Fibroblast of pulmonary artery (primary cell): ENCODE results near the gene SCAMP2.

Experiments used
- DNase-seq: peaks from one replicate; pipeline ENCODE4 v3.0.0-alpha.2; 2010; ENCODE audit warnings: low read depth
- H3K4me3 ChIP-seq: replicated peaks from 2 replicates; pipeline ENCODE4 v1.5.1; 2011; ENCODE audit warnings: low read depth, mild to moderate bottlenecking, control low read depth, low read length, moderate library complexity
- TF ChIP-seq, protein P1 (sequence below): IDR thresholded peaks from 2 replicates; pipeline ENCODE4 v1.5.1; 2011; ENCODE audit warnings: mild to moderate bottlenecking, control low read depth, low read length, inconsistent platforms; ENCODE audit errors: missing control alignments

The SCAMP2 gene

DNA sequence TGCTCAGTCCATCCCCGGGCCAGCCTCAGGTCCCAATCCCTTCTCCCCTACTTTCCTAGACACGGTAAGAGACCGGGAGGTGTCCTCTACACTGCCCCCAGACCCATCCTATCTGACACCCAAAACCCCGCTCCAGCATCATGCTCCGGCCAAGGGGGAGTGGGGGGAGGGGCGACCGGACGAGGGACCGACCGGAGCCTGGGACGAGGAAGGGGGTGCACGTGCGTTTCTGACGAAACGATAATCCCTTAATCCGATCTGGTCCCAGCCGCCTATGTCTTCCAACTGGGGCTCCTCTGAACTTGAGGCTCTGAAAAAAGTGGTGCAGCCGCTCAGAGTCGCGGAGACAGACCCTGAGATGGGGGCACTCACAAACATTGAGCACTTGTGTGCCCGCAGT, 46.2 kb downstream of the SCAMP2 start:
- H3K4me3 ChIP-seq = no peak overlapping the region
- TF ChIP-seq, protein P1, sequence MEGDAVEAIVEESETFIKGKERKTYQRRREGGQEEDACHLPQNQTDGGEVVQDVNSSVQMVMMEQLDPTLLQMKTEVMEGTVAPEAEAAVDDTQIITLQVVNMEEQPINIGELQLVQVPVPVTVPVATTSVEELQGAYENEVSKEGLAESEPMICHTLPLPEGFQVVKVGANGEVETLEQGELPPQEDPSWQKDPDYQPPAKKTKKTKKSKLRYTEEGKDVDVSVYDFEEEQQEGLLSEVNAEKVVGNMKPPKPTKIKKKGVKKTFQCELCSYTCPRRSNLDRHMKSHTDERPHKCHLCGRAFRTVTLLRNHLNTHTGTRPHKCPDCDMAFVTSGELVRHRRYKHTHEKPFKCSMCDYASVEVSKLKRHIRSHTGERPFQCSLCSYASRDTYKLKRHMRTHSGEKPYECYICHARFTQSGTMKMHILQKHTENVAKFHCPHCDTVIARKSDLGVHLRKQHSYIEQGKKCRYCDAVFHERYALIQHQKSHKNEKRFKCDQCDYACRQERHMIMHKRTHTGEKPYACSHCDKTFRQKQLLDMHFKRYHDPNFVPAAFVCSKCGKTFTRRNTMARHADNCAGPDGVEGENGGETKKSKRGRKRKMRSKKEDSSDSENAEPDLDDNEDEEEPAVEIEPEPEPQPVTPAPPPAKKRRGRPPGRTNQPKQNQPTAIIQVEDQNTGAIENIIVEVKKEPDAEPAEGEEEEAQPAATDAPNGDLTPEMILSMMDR = no peak
- DNase-seq = no peak

- DNase-seq = no peak
Measured at GRCh38 chr15:74826364-74826819, 46.8 kb downstream of the SCAMP2 start, which contains the start of gene CPLX3. TSS of gene CPLX3 (plus strand) at chr15:74826627. CDS start at chr15:74826704, 77 bp downstream.

GRCh38 chr15:74825866-74826265, 47.3 kb downstream of the SCAMP2 start:
- DNase-seq = no peak
- H3K4me3 ChIP-seq = no peak overlapping the region
- TF ChIP-seq, protein P1 = no peak

More at GRCh38 chr15:74826364-74826819, 46.8 kb downstream of the SCAMP2 start, which contains the start of gene CPLX3:
- no peak within 1 kb of the TSS for H3K4me3 ChIP-seq
- TF ChIP-seq, protein P1 = no peak

DNA sequence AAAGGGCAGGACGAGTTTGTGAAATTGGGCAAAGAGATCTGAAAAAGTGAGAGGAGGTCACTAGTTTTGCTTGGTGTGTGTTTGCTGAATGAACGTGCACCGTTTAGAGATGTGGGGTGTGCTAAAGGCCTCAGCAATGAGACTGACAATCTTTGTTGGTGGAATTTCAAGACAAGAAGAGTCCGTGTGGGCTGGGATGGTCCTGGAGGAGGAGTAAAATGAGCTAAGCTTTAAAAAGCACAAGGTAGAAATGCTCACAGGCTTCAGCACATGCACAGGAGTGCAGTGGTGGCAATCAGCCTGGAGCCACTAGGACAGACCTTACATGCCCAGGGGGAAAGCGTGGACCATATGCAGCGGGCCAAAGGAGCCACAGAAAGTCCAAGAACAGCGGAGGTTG, 48.2 kb downstream of the SCAMP2 start:
- TF ChIP-seq, protein P1 = no peak
- H3K4me3 ChIP-seq = no peak overlapping the region

DNA sequence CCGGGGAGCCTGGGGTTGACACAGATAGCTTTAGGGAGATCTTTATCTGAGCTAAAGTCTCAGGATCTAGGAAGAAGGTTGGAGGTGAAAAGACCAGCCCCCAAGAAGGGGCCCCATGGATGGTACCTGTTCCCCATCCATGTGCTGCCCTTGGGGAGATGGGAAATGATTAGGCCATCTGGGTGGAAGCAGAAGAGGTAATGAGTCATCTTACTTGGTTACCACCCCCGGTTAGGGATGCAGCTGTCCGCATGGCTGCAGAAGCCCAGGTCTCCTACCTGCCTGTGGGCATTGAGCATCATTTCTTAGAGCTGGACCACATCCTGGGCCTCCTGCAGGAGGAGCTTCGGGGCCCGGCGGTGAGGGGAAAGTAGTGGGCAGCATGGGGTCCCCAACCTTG, 49.8 kb downstream of the SCAMP2 start:
- TF ChIP-seq, protein P1 = no peak
- no peak overlapping the region for H3K4me3 ChIP-seq
- DNase-seq = no peak

More for the DNA sequence above, 48.2 kb downstream of the SCAMP2 start:
- no peak for DNase-seq

DNA sequence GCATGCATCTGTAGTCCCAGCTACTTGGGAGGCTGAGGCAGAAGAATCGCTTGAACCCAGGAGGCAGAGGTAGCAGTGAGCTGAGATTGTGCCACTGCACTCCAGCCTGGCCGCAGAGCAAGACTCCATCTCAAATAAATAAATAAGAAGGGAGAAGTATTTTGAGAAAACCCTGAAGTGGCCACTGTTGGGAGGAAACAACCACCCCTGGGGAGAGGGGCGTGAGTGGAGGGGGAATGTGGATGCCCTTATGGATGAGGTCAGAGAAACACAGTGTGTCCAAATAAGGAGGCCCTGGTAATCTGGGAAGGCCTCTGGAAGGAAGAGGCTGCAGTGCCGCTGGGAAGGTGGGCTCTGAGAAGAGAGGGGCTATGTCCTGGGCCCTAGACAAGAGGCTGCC, 50.9 kb downstream of the SCAMP2 start:
- no peak for DNase-seq
- TF ChIP-seq, protein P1 = no peak
- no peak overlapping the region for H3K4me3 ChIP-seq

- TF ChIP-seq, protein P1 = no peak
- no peak overlapping the region for H3K4me3 ChIP-seq
- no peak for DNase-seq
Measured at GRCh38 chr15:74821790-74822158, 51.4 kb downstream of the SCAMP2 start.
